Ovary (tissue), 9 donors: ENCODE measurements around the gene MIAT. TPM values are rescaled to one million over a fixed set of nuclear protein-coding genes. Genes with fewer than 3 reads are reported as not detected.

Experiments
- DNase-seq, 5 donors: peaks; one replicate each; pipeline ENCODE4 v3.0.0-alpha.2; 2019 to 2020
- H3K27ac ChIP-seq, 2 donors: fragments of 200-600 bp; one replicate each; pipeline versions ENCODE4 v1.5.1 to v1.8.0; 2019 to 2022
- H3K27me3 ChIP-seq: fragments of 200-600 bp; one replicate; pipeline ENCODE4 v1.8.0; 2022
- H3K36me3 ChIP-seq: fragments of 200-600 bp; sonication (generic); one replicate; pipeline ENCODE4 v1.5.1; 2019
- H3K4me1 ChIP-seq: one replicate; pipeline ENCODE4 v1.8.1; 2013; ENCODE audit warnings: mild to moderate bottlenecking, moderate library complexity; ENCODE audit not compliant: insufficient read depth
- H3K4me3 ChIP-seq: fragments of 200-600 bp; sonication (generic); one replicate; pipeline ENCODE4 v1.5.1; 2017
- H3K9me3 ChIP-seq, 2 donors: fragments of 200-600 bp in 1 of 2; sonication (generic) in 1 of 2; one replicate each; pipeline versions ENCODE4 v1.5.1 to v1.8.1; 2013 to 2019; ENCODE audit warnings: mild to moderate bottlenecking in 1 of 2, moderate library complexity in 1 of 2
- CTCF ChIP-seq, 3 donors: fragments of 450-650 bp in 2 of 3; fragments of 200-600 bp in 1 of 3; IDR thresholded peaks; one replicate each; pipeline versions ENCODE4 v1.5.1 to v1.8.0; 2016 to 2022; ENCODE audit warnings: antibody characterized with exemption in 3 of 3, mild to moderate bottlenecking in 1 of 3
- EP300 ChIP-seq: sonication (generic); formaldehyde crosslinking; IDR thresholded peaks from one replicate; pipeline ENCODE4 v1.6.1; 2017; ENCODE audit warnings: antibody characterized with exemption
- POLR2A ChIP-seq: fragments of 450-650 bp; IDR thresholded peaks from one replicate; pipeline ENCODE4 v1.6.1; 2017; ENCODE audit warnings: antibody characterized with exemption, mild to moderate bottlenecking, moderate library complexity
- WGBS, 3 donors: extraction: QIAGEN DNeasy Blood & Tissue Kit in 1 of 3; methylation state at CpG; one replicate each; pipeline versions ENCODE4 v1.1.5 to v1.1.7; 2013 to 2017; 5-methylcytosine and 5-hydroxymethylcytosine counted together
- intact Hi-C, 4 donors: fragments of 100-400 bp; cut with DNase I; formaldehyde crosslinking; loops; one replicate each; pipeline versions ENCODE4 v1.11.0 to v1.15.1; 2022 to 2023
- polyA plus RNA-seq, 2 donors: library from polyadenylated mRNA; stranded (reverse); fragments of 200-250 nt in 1 of 2; fragments of 350-450 nt in 1 of 2; fragmentation: Illumina TruSeq in 1 of 2; extraction: RNeasy Lipid Tissue Mini Kit (QIAGEN cat#74804) in 1 of 2; gene quantifications; one replicate each; pipeline ENCODE4 v1.2.3, GENCODE V29; 2013 to 2014
- total RNA-seq, 7 donors: library from RNA; depleted of rRNA in 2 of 7; stranded (reverse); fragments of >200 nt in 2 of 7; fragmentation: NEBNext Ultra II Directional in 3 of 7; extraction: Animal tissue kit (Norgen Biotek cat#: 25700) in 3 of 7; gene quantifications; one replicate each; pipeline versions ENCODE4 v1.1.0 to v1.2.4, GENCODE V29; 2016 to 2023
- donor health status: DM: no; HTN: no; CAD: no; lungs with moderate emphysema.
- donor health status: DM: no; HTN: no; CAD: no.
- donor health status: Bipolar disorder and iron deficiency.
- donor health status: DM: yes; HTN: yes; CAD: no.
- donor health status: DM: no; HTN: no; CAD: no.
- donor health status: DM: yes; HTN: yes; CAD: no.

Gene MIAT
- total and polyA plus RNA-seq, 9 donors = 0.15 to 0.97 (median 0.56) TPM

DNA sequence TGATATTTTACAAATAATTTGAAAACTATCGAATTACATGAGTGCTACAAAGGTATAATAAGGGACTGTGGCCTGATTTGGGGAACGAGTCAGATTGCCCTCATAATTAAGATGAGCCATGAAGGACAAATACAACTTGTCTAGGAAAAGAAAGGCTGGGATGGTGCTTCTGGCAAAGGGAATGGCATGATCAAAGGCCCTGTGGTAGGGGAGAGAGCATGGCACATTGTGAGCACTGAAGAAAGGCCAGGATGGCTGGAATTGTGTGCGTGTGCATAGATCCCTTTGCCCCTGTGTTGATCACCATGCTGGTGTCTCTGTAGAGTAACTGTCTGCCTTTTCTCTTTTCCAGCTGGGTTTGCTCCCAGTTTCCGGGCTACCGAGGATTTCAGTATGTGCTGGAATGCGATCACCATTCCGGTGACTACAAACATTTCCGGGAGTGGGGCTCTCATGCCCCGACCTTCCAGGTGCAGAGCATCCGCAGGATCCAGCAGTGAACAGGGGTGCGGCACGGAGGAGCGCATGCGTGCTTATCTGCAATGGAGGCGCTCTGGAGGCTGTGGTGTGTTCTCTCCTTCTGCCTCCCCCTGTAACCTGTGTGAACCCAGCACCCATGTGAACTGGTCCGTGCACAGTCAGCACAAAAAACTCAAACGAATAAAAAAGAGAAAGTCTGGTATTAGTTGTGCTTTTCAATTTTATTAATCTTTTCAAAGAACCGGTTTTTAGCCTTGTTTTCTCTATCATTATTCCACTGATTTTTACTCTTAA, 27.2 kb upstream of the MIAT start:
- WGBS, 3 donors = 85 to 89% (median 87%) methylated on average over 18 of the region's 18 CpGs
- Histone ChIP-seq H3K36me3 (no peaks in the 10 kb centered on the region), H3K4me3 (no peak overlapping the region), H3K27me3 (no peaks in the 10 kb centered on the region), H3K4me1 (no peaks in the 10 kb centered on the region), H3K27ac (no peak overlapping the region), H3K9me3 (no peaks in the 10 kb centered on the region)
- intact Hi-C loops = no loop called here
- DNase-seq = peak in 1 of 5 donors; percentile 24
- TF ChIP-seq CTCF (IDR thresholded peaks at IDR 0.05) (no peak), POLR2A (no peak), EP300 (no peak)

GRCh38 chr22:26631282-26631681, 26.1 kb upstream of the MIAT start:
- H3K4me1 ChIP-seq = no peaks in the 10 kb centered on the region
- no peak overlapping the region for H3K27ac ChIP-seq
- peaks cover 0 to 3% of the 10 kb centered on the region in 2 donors for H3K9me3 ChIP-seq
- no peak for TF ChIP-seq EP300
- no peak for TF ChIP-seq POLR2A
- no peak for TF ChIP-seq CTCF (IDR thresholded peaks at IDR 0.05)
- intact Hi-C loops = no loop called here
- DNase-seq = no peak
- no peaks in the 10 kb centered on the region for H3K27me3 ChIP-seq
- H3K36me3 ChIP-seq = no peaks in the 10 kb centered on the region
- 93 to 95% (median 94%) methylated on average over 4 of the region's 4 CpGs for WGBS, 3 donors
- no peak overlapping the region for H3K4me3 ChIP-seq

- no peaks in the 10 kb centered on the region for H3K27me3 ChIP-seq
- H3K36me3 ChIP-seq = no peaks in the 10 kb centered on the region
- H3K27ac ChIP-seq = no peak overlapping the region
- intact Hi-C loops = no loop called here
- no peaks in the 10 kb centered on the region for H3K4me1 ChIP-seq
- no peak for DNase-seq
- 35 to 56% (median 42%) methylated on average over 8 of the region's 8 CpGs for WGBS, 3 donors
- H3K9me3 ChIP-seq = peaks cover 0 to 3% of the 10 kb centered on the region in 2 donors
- no peak for TF ChIP-seq EP300
- TF ChIP-seq CTCF (IDR thresholded peaks at IDR 0.05) = no peak
- TF ChIP-seq POLR2A = no peak
- H3K4me3 ChIP-seq = no peak overlapping the region
These were observed 24.8 kb upstream of the MIAT start for GRCh38 chr22:26632422-26633155.

GRCh38 chr22:26634189-26634588, 23.2 kb upstream of the MIAT start:
- Histone ChIP-seq H3K36me3 (no peaks in the 10 kb centered on the region), H3K9me3 (peaks cover 0 to 3% of the 10 kb centered on the region in 2 donors), H3K4me3 (no peak overlapping the region), H3K27me3 (no peaks in the 10 kb centered on the region), H3K27ac (no peak overlapping the region), H3K4me1 (no peaks in the 10 kb centered on the region)
- WGBS, 3 donors = 74 to 87% (median 85%) methylated on average over 3 of the region's 3 CpGs
- intact Hi-C loops = no loop called here
- TF ChIP-seq CTCF (IDR thresholded peaks at IDR 0.05) (no peak), EP300 (no peak), POLR2A (no peak)
- DNase-seq = no peak
